Measurements from ENCODE around the gene CHST9. TPM values are rescaled to one million over a fixed set of nuclear protein-coding genes. Genes with fewer than 3 reads are reported as not detected.

CHST9 gene
- total RNA-seq, 1 experiment from 2014 or later = 3.5 TPM

DNA sequence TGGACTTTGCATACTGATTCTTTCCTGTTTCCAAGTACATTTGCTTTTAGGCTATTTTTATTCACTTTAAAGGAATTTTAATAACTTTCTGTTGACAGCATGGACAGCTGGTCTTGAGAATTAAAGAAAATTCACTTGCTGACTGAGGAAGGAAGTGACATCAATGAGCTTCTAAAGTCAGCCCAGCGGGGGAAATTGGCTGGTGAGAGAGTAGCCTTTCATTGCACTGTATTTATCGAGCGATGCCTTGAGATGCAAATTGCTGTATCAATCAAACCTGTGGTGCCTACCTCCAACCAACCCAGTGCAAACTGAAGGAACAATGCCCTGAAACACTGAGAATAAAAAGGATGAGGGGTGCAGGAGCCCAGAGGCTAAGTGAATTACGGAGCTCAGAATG is 228.2 kb downstream of the CHST9 start:
- H3K14ac ChIP-seq (ENCODE audit: insufficient read depth, low read length) = no peak overlapping the region
- no peak overlapping the region for H3T11ph ChIP-seq (ENCODE audit: low read length)
- no peak overlapping the region for H3K4ac ChIP-seq (ENCODE audit: low read depth, low read length)
- H4K5ac ChIP-seq (ENCODE audit: insufficient read length, low read depth, low read length) = no peak overlapping the region
- no peaks in the 10 kb centered on the region for H3K27me3 ChIP-seq (ENCODE audit: insufficient read depth, low read length)
- H2AK5ac ChIP-seq (ENCODE audit: insufficient read length, low read length) = no peak overlapping the region
- no peaks in the 10 kb centered on the region for H3K79me1 ChIP-seq (ENCODE audit: insufficient read depth, low read depth, low read length, poor library complexity, severe bottlenecking)
- H3K9ac ChIP-seq (ENCODE audit: extremely low read depth, insufficient read length, low read length) = no peak overlapping the region
- no peak overlapping the region for H2AFZ ChIP-seq (ENCODE audit: low read length)
- H3K23ac ChIP-seq (ENCODE audit: insufficient read length, low read depth, low read length) = no peak overlapping the region
- no peak overlapping the region for H3K4me2 ChIP-seq (ENCODE audit: insufficient read depth, insufficient read length, low read length)
- H4K8ac ChIP-seq (replicated peaks; ENCODE audit: insufficient read length, low read depth, low read length) = no peak overlapping the region
- H4K20me1 ChIP-seq (ENCODE audit: control insufficient read depth, insufficient read depth, insufficient read length) = no peaks in the 10 kb centered on the region
- H3K18ac ChIP-seq (ENCODE audit: insufficient read length, low read depth, low read length) = no peak overlapping the region
- H2BK12ac ChIP-seq (ENCODE audit: insufficient read length, low read depth, low read length) = no peak overlapping the region
- H3K4me1 Mint-ChIP-seq = peaks cover 16 to 20% of the 10 kb centered on the region in 2 experiments
- H3K23me2 ChIP-seq (ENCODE audit: insufficient read length, low read depth, low read length, poor library complexity, severe bottlenecking) = no peaks in the 10 kb centered on the region
- no peak overlapping the region for H2BK5ac ChIP-seq (ENCODE audit: insufficient read length, low read length)
- no peak overlapping the region for H2BK15ac ChIP-seq (ENCODE audit: low read depth, low read length)
- H4K91ac ChIP-seq (ENCODE audit: insufficient read length, low read depth, low read length) = no peak overlapping the region
- no peaks in the 10 kb centered on the region for H3K79me2 ChIP-seq (ENCODE audit: insufficient read depth, low read length)
- TF ChIP-seq, protein P1, sequence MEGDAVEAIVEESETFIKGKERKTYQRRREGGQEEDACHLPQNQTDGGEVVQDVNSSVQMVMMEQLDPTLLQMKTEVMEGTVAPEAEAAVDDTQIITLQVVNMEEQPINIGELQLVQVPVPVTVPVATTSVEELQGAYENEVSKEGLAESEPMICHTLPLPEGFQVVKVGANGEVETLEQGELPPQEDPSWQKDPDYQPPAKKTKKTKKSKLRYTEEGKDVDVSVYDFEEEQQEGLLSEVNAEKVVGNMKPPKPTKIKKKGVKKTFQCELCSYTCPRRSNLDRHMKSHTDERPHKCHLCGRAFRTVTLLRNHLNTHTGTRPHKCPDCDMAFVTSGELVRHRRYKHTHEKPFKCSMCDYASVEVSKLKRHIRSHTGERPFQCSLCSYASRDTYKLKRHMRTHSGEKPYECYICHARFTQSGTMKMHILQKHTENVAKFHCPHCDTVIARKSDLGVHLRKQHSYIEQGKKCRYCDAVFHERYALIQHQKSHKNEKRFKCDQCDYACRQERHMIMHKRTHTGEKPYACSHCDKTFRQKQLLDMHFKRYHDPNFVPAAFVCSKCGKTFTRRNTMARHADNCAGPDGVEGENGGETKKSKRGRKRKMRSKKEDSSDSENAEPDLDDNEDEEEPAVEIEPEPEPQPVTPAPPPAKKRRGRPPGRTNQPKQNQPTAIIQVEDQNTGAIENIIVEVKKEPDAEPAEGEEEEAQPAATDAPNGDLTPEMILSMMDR (conservative IDR thresholded peaks at IDR 0.05) = no peak
- H3K36me3 Mint-ChIP-seq (ENCODE audit: insufficient read depth in 1 of 3, low read depth in 3 of 3) = peaks cover 0 to 6% (median 0%) of the 10 kb centered on the region in 3 experiments; a peak in 3 of 7 replicates
- H2BK20ac ChIP-seq (ENCODE audit: low read depth, low read length, poor library complexity, severe bottlenecking) = no peak overlapping the region
- H3K27me3 Mint-ChIP-seq (ENCODE audit: low read depth) = peaks cover 5% of the 10 kb centered on the region
- H3K56ac ChIP-seq (ENCODE audit: insufficient read length, low read depth, low read length) = no peak overlapping the region
- 0 out of 2 replicates have a peak, but pooled peaks cover 2% of the 10 kb centered on the region for H3K4me1 ChIP-seq (ENCODE audit: insufficient read depth, low read length)
- DNase-seq = peak; percentile 81
- WGBS (ENCODE audit: extremely low coverage, insufficient read length, low lambda C conversion rate) = no CpG with 5 or more reads among the region's 4 CpGs
- no peak overlapping the region for H3K4me3 Mint-ChIP-seq
- no peak overlapping the region for H3K27ac ChIP-seq (ENCODE audit: insufficient read length, low read depth, low read length)
- peak overlapping the region in 1 of 3 experiments; percentile 91; a peak in 1 of 7 replicates for H3K27ac Mint-ChIP-seq
- no peak overlapping the region for H2BK120ac ChIP-seq (ENCODE audit: low read depth, low read length, poor library complexity, severe bottlenecking)
- no peaks in the 10 kb centered on the region for H3K9me3 ChIP-seq (ENCODE audit: control insufficient read depth, low read depth, low read length)
- peaks cover 0 to 2% of the 10 kb centered on the region in 2 experiments; a peak in 3 of 5 replicates for H3K9me3 Mint-ChIP-seq

Data from H9 (cell line).